ENCODE measurements around the gene PPIH. TPM values are rescaled to one million over a fixed set of nuclear protein-coding genes. Genes with fewer than 3 reads are reported as not detected.
A peak's percentile ranks its signal among the peaks of the same experiment; 100 is the strongest.
"Not testable (repeated sequence)": the region's sequence is repeated elsewhere in the genome, so short reads cannot be mapped to it uniquely, and the experiment has no call there.

Gene PPIH
- total and polyA plus RNA-seq, 4 donors: 7.9 to 16.3 (median 13.0) TPM

GRCh38 chr1:42620307-42620706 lies 37.9 kb upstream of the PPIH start:
- Histone ChIP-seq H3K4me1 (ENCODE audit: control insufficient read depth in 4 of 4, insufficient read depth in 4 of 4, low read length in 3 of 4) (peaks cover 0 to 5% (median under 1%) of the 10 kb centered on the region in 4 donors), H3K9me3 (ENCODE audit: control insufficient read depth in 4 of 4, low read length in 3 of 4) (no peaks in the 10 kb centered on the region), H3K27me3 (ENCODE audit: control insufficient read depth in 4 of 4, insufficient read depth in 4 of 4, low read length in 3 of 4) (no peaks in the 10 kb centered on the region), H3K36me3 (ENCODE audit: control insufficient read depth in 4 of 4, insufficient read depth in 3 of 4, low read depth in 1 of 4, low read length in 3 of 4) (no peaks in the 10 kb centered on the region), H3K9ac (ENCODE audit: low read depth in 1 of 2, low read length in 2 of 2) (no peak overlapping the region), H3K27ac (ENCODE audit: low read depth in 1 of 2, low read length in 2 of 2) (no peak overlapping the region), H3K4me3 (ENCODE audit: low read depth in 1 of 3, low read length in 3 of 3) (no peak overlapping the region)
- DNase-seq (ENCODE audit: low spot score): no peak
- 17% methylated on average over 2 of the region's 2 CpGs for WGBS
- TF ChIP-seq JUND (IDR thresholded peaks at IDR 0.05) (no peak), RAD21 (IDR thresholded peaks at IDR 0.05) (no peak), HNF4A (conservative IDR thresholded peaks at IDR 0.05) (peak; percentile 28 to 32), FOXA2 (IDR thresholded peaks at IDR 0.05) (no peak)

GRCh38 chr1:42621180-42621579 lies 37.0 kb upstream of the PPIH start:
- not testable (repeated sequence) for H3K4me1 ChIP-seq (ENCODE audit: control insufficient read depth in 4 of 4, insufficient read depth in 4 of 4, low read length in 3 of 4); H3K4me3 ChIP-seq (ENCODE audit: low read depth in 1 of 3, low read length in 3 of 3); DNase-seq (ENCODE audit: low spot score); H3K9me3 ChIP-seq (ENCODE audit: control insufficient read depth in 4 of 4, low read length in 3 of 4); H3K36me3 ChIP-seq (ENCODE audit: control insufficient read depth in 4 of 4, insufficient read depth in 3 of 4, low read depth in 1 of 4, low read length in 3 of 4); H3K9ac ChIP-seq (ENCODE audit: low read depth in 1 of 2, low read length in 2 of 2); H3K27ac ChIP-seq (ENCODE audit: low read depth in 1 of 2, low read length in 2 of 2); H3K27me3 ChIP-seq (ENCODE audit: control insufficient read depth in 4 of 4, insufficient read depth in 4 of 4, low read length in 3 of 4)
- WGBS: 95% methylated on average over 4 of the region's 4 CpGs

GRCh38 chr1:42627205-42627604 lies 31.0 kb upstream of the PPIH start:
- H3K27me3 ChIP-seq (ENCODE audit: control insufficient read depth in 4 of 4, insufficient read depth in 4 of 4, low read length in 3 of 4); H3K27ac ChIP-seq (ENCODE audit: low read depth in 1 of 2, low read length in 2 of 2); DNase-seq (ENCODE audit: low spot score); H3K4me3 ChIP-seq (ENCODE audit: low read depth in 1 of 3, low read length in 3 of 3); H3K9me3 ChIP-seq (ENCODE audit: control insufficient read depth in 4 of 4, low read length in 3 of 4); H3K36me3 ChIP-seq (ENCODE audit: control insufficient read depth in 4 of 4, insufficient read depth in 3 of 4, low read depth in 1 of 4, low read length in 3 of 4); H3K9ac ChIP-seq (ENCODE audit: low read depth in 1 of 2, low read length in 2 of 2); H3K4me1 ChIP-seq (ENCODE audit: control insufficient read depth in 4 of 4, insufficient read depth in 4 of 4, low read length in 3 of 4): not testable (repeated sequence)
- 87% methylated on average over 3 of the region's 3 CpGs for WGBS

GRCh38 chr1:42639116-42639515 lies 19.1 kb upstream of the PPIH start:
- Histone ChIP-seq H3K27ac (ENCODE audit: low read depth in 1 of 2, low read length in 2 of 2) (no peak overlapping the region), H3K4me3 (ENCODE audit: low read depth in 1 of 3, low read length in 3 of 3) (no peak overlapping the region), H3K36me3 (ENCODE audit: control insufficient read depth in 4 of 4, insufficient read depth in 3 of 4, low read depth in 1 of 4, low read length in 3 of 4) (no peaks in the 10 kb centered on the region), H3K4me1 (ENCODE audit: control insufficient read depth in 4 of 4, insufficient read depth in 4 of 4, low read length in 3 of 4) (no peaks in the 10 kb centered on the region), H3K9ac (ENCODE audit: low read depth in 1 of 2, low read length in 2 of 2) (no peak overlapping the region), H3K27me3 (ENCODE audit: control insufficient read depth in 4 of 4, insufficient read depth in 4 of 4, low read length in 3 of 4) (no peaks in the 10 kb centered on the region), H3K9me3 (ENCODE audit: control insufficient read depth in 4 of 4, low read length in 3 of 4) (no peaks in the 10 kb centered on the region)
- TF ChIP-seq MAX (IDR thresholded peaks at IDR 0.05): no peak
- TF ChIP-seq RXRA (IDR thresholded peaks at IDR 0.05): no peak
- TF ChIP-seq HNF4A (conservative IDR thresholded peaks at IDR 0.05): no peak
- TF ChIP-seq GABPA (IDR thresholded peaks at IDR 0.05 in 1 of 2, conservative IDR thresholded peaks at IDR 0.05 in 1 of 2): no peak
- TF ChIP-seq RAD21 (IDR thresholded peaks at IDR 0.05): no peak
- TF ChIP-seq JUND (IDR thresholded peaks at IDR 0.05): no peak
- TF ChIP-seq EGR1 (IDR thresholded peaks at IDR 0.05; ENCODE audit: low read depth in 2 of 2): no peak
- no peak for TF ChIP-seq TAF1 (conservative IDR thresholded peaks at IDR 0.05)
- no peak for TF ChIP-seq CTCF (IDR thresholded peaks at IDR 0.05; ENCODE audit: low read depth, low read length, missing input control)
- no peak for TF ChIP-seq FOXA1 (IDR thresholded peaks at IDR 0.05)
- TF ChIP-seq HNF4G (IDR thresholded peaks at IDR 0.05): no peak
- TF ChIP-seq ZBTB33 (IDR thresholded peaks at IDR 0.05): no peak
- TF ChIP-seq ATF3 (IDR thresholded peaks at IDR 0.05): no peak
- TF ChIP-seq NR2F2 (IDR thresholded peaks at IDR 0.05): no peak
- DNase-seq (ENCODE audit: low spot score): no peak

Measured in liver (tissue), 9 donors.